Stimulated activated CD4-positive, alpha-beta T cell treated with anti-CD3 and anti-CD28 coated beads, Interleukin-12 subunit alpha, Interleukin-12 subunit beta, amount 100 ng/mL, for 4 hours (primary cell): ENCODE measurements around the gene ARHGEF2.

ENCODE experiments used
- DNase-seq: peaks from one replicate; pipeline ENCODE4 v3.0.0-alpha.2; 2020

ARHGEF2 gene

DNA sequence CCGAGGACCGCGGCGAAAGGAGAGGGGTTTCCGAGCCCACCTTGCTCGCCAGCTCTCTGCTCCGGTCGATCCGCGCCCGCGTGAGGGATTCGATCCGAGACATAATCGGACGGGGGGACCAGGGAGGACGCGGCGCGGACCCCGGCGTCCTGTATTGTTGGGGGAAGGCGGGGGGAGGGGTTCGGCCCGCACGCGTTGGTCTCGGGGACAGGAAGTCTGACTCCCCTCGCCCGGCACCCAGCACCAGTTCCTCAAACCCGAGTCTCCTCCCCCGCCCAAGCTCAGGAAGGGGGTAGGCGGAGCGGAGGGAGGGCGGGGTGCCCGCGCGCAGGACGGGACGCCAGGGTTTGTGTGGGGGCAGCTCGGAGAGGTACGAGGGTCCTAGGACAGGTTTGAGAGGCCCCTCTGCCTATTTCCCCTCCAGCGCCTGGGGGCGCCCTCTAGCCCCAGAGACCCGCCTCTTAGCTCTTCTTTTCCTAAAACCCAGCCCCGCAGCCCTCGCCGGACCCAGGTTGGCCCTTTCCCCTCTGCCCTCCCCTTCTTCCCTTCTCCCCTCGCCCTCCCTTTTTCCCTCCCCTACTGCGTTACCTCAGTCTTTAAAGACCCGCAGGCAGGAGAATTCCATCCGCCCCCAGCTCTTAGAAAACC, at the start of gene ARHGEF2:
Gene ARHGEF2, minus strand, starts transcription at position 223 of the 648 bp plus-strand sequence. Its CDS starts 120 bp downstream, at position 103.
- peak; percentile 77 for DNase-seq

DNA sequence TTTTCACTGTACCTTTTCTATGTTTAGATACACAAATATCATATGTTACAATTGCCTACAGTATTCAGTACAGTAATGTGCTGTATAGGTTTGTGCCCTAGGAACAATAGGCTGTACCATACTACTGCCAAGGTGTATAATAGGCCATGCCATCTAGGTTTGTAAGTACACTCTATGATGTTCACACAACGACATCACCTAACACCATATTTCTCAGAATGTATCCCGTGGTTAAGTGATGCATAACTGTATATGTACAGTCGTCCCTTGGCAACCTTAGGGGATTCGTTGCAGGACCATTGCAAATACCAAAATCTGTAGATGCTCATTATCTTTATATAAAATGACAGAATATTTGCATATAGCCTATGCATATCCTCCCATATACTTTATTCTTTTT, 48.2 kb upstream of the ARHGEF2 start:
- no peak for DNase-seq

GRCh38 chr1:156025876-156026275, 47.5 kb upstream of the ARHGEF2 start:
- peak; percentile 7 for DNase-seq

DNA sequence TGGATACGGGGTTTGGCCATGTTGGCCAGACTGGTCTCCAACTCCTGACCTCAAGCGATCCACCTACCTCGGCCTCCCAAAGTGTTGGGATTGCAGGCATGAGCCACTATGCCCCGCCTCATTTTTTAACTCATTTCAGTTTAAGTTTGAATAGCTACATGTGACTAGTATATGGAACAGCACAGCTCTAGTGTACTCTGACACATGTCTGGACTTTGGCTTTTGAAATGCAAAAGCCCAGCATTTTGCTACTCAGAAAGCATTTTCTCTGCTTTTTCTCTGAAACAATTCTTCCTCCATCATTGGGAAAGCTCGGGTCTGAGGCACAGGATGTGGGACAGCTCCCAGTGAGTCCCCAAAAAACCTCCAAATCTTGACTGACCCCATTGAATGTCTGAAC, 46.5 kb upstream of the ARHGEF2 start:
- DNase-seq: no peak

GRCh38 chr1:156021954-156022353, 43.6 kb upstream of the ARHGEF2 start:
- DNase-seq: no peak

DNA sequence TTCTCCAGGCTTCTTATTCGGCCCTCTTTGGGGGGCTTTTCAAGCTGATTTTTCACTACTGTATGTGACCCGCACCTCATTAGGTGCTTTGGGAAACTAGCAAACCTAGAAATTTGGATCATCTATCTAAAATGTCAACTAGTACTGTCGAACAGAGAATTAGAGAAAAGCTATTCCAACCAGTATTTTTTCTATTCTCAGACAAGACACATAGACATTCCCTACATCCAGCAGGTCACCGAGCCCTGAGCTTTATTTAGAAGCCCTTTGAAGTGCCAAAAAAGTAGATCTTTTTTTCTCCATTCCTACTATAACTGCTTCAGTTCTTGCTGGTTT, 42.7 kb upstream of the ARHGEF2 start:
- DNase-seq: no peak

DNA sequence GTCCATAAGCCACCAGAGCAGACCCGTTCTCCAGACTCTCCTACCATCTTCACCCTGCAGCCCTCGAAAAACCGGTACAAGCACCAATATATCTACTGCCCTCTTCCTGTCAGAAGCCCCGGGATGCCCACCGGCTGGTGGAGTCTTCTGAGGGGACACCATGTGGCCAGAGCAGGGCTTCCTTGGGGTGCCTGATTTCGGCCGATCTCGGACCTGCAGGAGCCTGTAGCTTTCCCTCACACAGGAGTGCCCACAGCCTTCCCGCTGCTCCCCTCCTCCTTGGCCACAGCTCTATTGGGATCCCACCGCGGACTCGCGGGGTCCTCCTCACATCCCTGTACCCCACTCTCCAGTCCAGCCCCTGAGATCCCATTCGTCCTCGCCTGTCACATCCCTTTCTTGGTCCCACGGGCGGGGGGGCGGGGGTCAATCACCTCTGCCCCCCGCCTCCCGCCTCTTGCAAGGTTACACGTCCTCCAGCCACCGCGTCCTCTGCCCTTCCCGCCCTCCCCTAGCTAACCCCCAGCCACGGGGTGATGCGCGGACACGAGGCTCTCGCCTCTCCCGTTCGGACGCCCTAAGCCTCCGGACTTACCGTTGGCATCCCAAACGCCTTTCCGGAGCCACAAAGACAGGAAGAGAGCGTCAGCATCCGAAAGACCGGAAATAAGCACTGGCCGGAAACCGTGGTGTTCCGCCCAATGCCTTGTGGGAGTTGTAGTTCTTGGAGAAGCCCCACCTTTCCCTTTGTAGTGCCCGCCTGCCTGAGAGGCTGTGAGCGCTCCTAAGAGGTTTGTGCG, 42.1 kb upstream of the ARHGEF2 start, which contains the start of gene SSR2:
Gene SSR2, minus strand, starts transcription at position 659 of the 800 bp plus-strand sequence. CDS start 784 bp downstream, outside the sequence.
- peak; percentile 73 for DNase-seq

DNA sequence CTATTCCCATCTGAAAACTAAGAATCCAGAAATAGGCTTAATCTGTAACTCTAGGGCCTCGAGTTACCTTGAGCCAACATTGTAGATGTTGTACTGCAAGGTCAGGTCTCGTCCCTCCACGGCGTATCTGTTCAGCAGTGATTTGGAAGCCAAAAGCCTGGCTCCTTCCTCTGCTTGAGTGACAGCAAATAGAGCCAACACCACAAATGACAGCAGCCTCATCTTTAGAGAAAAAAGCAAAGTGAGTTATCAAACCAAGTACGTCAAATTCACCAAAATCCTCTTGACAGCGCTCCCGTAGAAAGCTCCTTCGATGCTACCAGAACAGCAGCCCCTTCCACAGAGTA, 41.6 kb upstream of the ARHGEF2 start:
- DNase-seq: no peak

- no peak for DNase-seq
Measured at GRCh38 chr1:156014829-156015228, 36.5 kb upstream of the ARHGEF2 start.

GRCh38 chr1:156012051-156012817, 33.9 kb upstream of the ARHGEF2 start:
- DNase-seq: no peak

DNA sequence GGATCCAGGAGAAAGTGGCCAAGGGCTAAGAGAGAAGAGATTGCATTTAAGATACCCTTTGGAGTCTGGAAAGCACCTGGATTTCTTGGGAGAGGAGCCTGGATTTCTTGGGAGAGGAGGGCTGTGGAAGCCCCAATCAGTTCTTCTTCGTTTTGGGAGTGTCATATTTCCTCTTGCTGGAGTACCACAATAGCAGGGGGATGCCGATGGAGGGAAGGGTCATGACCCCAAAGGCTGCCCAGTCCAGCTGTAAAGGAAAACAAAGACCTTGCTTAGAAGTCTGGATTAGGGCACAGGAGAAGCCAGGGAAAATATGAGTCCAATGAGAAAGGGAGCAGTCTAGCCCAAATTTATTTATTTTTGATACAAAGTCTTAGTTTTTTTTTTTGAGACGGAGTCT, 31.1 kb upstream of the ARHGEF2 start:
- no peak for DNase-seq

GRCh38 chr1:156006666-156007376, 28.5 kb upstream of the ARHGEF2 start:
- no peak for DNase-seq

- no peak for DNase-seq
Measured at GRCh38 chr1:156004843-156005584, 26.7 kb upstream of the ARHGEF2 start.

GRCh38 chr1:156003923-156004188, 25.5 kb upstream of the ARHGEF2 start:
- DNase-seq: no peak

GRCh38 chr1:156002188-156002911, 24.0 kb upstream of the ARHGEF2 start:
- DNase-seq: no peak

DNA sequence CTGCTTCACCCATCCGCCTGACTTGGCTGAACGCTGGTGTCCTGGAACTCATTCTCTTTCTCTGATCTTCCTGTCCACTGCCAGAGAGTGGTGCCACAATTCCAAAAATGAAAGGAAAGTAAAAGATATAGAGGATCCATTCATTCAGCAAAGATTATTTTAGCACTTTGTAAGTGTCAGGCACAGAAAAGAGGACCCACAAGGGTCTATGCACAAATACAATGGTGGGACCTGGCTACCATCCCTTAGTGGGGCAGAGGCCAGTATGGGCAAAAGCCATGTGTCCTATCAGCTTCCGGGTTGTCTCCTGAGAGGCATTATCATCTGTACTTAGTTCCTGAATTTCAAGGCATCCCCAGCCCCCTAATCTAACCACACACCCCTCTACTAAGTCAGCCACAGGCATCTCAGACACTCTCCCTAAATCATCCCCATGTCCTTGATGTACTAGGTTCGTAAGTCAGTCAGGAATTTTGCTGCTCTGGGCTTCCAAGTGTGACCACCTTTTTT, 23.4 kb upstream of the ARHGEF2 start:
- DNase-seq: no peak

- no peak for DNase-seq
Measured at GRCh38 chr1:156001021-156001661, 22.8 kb upstream of the ARHGEF2 start.

DNA sequence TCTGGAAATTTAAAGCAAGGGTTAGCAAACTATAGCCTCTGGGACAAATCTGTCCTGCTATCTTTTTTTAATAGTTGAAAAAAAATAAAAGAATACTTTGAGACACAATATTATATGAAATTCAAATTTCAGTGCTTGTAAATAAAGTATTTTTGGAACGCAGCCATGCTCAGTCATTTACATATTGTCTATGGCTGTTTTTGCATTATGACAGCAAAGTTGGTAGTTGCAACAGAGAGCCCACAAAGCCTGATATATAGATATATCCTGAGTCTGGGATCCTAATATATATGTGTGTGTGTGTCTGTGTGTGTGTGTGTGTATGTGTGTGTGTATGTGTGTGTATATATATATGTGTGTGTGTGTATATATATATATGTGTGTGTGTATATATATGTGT, 21.6 kb upstream of the ARHGEF2 start:
- no peak for DNase-seq

DNA sequence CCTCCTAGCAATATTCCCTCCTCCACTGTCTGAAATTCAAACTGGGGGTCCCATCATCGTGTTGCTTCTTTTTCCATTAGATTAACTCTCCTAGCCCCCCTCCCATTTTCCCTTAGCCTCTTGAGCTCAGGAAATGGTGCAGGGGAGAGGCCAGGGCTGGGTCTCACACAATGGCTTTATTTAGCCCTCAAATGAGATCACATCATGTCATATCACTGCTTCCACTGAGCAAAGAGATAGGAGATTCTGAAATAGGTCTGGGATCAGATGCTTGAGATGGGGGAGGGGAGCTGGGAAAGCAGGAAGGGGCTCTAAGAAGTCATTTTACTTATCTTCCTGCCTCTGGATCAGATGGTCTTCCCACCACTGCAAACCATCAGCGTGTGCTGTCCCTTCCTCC, 17.8 kb upstream of the ARHGEF2 start:
- DNase-seq: no peak

- no peak for DNase-seq
Measured at GRCh38 chr1:155993595-155993994, 15.2 kb upstream of the ARHGEF2 start.
